H1 (cell line): Measurements from ENCODE around the gene UVRAG. TPM values are rescaled to one million over a fixed set of nuclear protein-coding genes. Genes with fewer than 3 reads are reported as not detected.

Source experiments
- CBX5 ChIP-seq: fragments of 300-800, 300-1000 bp; sonication (generic); IDR thresholded peaks from 2 replicates; pipeline ENCODE4 v1.7.1; 2016; ENCODE audit warnings: antibody characterized with exemption, low read length, low read depth
- CHD1 ChIP-seq: IDR thresholded peaks from 2 replicates; pipeline ENCODE4 v1.6.1; 2012; ENCODE audit warnings: low read depth, low read length, improper control_type of control experiment
- CHD2 ChIP-seq: IDR thresholded peaks from 2 replicates; pipeline ENCODE4 v1.6.1; 2012; ENCODE audit warnings: low read length, improper control_type of control experiment
- HDAC2 ChIP-seq, 2 experiments: fragments of 300-600 bp in 1 of 2; sonication (generic) in 1 of 2; IDR thresholded peaks; 2 replicates each; pipeline ENCODE4 v1.6.1; 2011 to 2012; ENCODE audit warnings: low read depth in 2 of 2, low read length in 2 of 2, mild to moderate bottlenecking in 2 of 2, moderate library complexity in 2 of 2, borderline replicate concordance in 1 of 2, inconsistent platforms in 1 of 2
- NRF1 ChIP-seq: IDR thresholded peaks from 2 replicates; pipeline ENCODE4 v1.6.1; 2011; ENCODE audit warnings: mild to moderate bottlenecking, low read depth, low read length, improper control_type of control experiment
- RBBP5 ChIP-seq: IDR thresholded peaks from 2 replicates; pipeline ENCODE4 v1.7.1; 2012; ENCODE audit warnings: low read depth, mild to moderate bottlenecking, inconsistent platforms, low read length, moderate library complexity, borderline replicate concordance
- SP1 ChIP-seq: IDR thresholded peaks from 2 replicates; pipeline ENCODE4 v1.6.1; 2011; ENCODE audit warnings: low read depth, low read length
- SP2 ChIP-seq: IDR thresholded peaks from 2 replicates; pipeline ENCODE4 v1.6.1; 2012; ENCODE audit warnings: mild to moderate bottlenecking, low read length, inconsistent platforms
- SRF ChIP-seq: IDR thresholded peaks from 2 replicates; pipeline ENCODE4 v1.6.1; 2011; ENCODE audit warnings: mild to moderate bottlenecking, low read depth, low read length, moderate library complexity
- TBP ChIP-seq: IDR thresholded peaks from 2 replicates; pipeline ENCODE4 v1.6.1; 2011; ENCODE audit warnings: low read depth, low read length, improper control_type of control experiment
- polyA plus RNA-seq, 7 experiments: library from polyadenylated mRNA; depleted of rRNA in 3 of 7; stranded (reverse) in 5 of 7; unstranded in 2 of 7; fragments of >200 nt in 5 of 7; fragments of 200-250 nt in 2 of 7; gene quantifications; 1 replicate in 5 of 7; 2 replicates in 1 of 7; 4 replicates in 1 of 7; pipeline versions ENCODE4 v1.2.1 to v1.2.3, GENCODE V29; 2011 to 2013; ENCODE audit warnings: missing spikeins in 2 of 7, mixed read lengths in 2 of 7
- total RNA-seq: library from RNA; stranded (reverse); fragmentation: NEBNext Ultra II Directional; extraction: Animal tissue kit (Norgen Biotek cat#: 25700); gene quantifications from 2 replicates; pipeline ENCODE4 v1.2.1, GENCODE V29; 2021
- TF ChIP-seq, protein P1 (sequence below): fragments of 300-600 bp; sonication (generic); IDR thresholded peaks from 2 replicates; pipeline ENCODE4 v1.7.1; 2012; ENCODE audit warnings: low read length, moderate library complexity, mild to moderate bottlenecking, inconsistent platforms; ENCODE audit not compliant: insufficient replicate concordance
- TF ChIP-seq, protein P2 (sequence below): IDR thresholded peaks from 2 replicates; pipeline ENCODE4 v1.6.1; 2011; ENCODE audit warnings: low read length, improper control_type of control experiment

UVRAG gene
- total and polyA plus RNA-seq, 2 of the 8 experiments (the other 6 are each of a cell fraction or from before 2014, with no cell fraction given): 5.5 to 14.7 TPM

- TF ChIP-seq, protein P1, sequence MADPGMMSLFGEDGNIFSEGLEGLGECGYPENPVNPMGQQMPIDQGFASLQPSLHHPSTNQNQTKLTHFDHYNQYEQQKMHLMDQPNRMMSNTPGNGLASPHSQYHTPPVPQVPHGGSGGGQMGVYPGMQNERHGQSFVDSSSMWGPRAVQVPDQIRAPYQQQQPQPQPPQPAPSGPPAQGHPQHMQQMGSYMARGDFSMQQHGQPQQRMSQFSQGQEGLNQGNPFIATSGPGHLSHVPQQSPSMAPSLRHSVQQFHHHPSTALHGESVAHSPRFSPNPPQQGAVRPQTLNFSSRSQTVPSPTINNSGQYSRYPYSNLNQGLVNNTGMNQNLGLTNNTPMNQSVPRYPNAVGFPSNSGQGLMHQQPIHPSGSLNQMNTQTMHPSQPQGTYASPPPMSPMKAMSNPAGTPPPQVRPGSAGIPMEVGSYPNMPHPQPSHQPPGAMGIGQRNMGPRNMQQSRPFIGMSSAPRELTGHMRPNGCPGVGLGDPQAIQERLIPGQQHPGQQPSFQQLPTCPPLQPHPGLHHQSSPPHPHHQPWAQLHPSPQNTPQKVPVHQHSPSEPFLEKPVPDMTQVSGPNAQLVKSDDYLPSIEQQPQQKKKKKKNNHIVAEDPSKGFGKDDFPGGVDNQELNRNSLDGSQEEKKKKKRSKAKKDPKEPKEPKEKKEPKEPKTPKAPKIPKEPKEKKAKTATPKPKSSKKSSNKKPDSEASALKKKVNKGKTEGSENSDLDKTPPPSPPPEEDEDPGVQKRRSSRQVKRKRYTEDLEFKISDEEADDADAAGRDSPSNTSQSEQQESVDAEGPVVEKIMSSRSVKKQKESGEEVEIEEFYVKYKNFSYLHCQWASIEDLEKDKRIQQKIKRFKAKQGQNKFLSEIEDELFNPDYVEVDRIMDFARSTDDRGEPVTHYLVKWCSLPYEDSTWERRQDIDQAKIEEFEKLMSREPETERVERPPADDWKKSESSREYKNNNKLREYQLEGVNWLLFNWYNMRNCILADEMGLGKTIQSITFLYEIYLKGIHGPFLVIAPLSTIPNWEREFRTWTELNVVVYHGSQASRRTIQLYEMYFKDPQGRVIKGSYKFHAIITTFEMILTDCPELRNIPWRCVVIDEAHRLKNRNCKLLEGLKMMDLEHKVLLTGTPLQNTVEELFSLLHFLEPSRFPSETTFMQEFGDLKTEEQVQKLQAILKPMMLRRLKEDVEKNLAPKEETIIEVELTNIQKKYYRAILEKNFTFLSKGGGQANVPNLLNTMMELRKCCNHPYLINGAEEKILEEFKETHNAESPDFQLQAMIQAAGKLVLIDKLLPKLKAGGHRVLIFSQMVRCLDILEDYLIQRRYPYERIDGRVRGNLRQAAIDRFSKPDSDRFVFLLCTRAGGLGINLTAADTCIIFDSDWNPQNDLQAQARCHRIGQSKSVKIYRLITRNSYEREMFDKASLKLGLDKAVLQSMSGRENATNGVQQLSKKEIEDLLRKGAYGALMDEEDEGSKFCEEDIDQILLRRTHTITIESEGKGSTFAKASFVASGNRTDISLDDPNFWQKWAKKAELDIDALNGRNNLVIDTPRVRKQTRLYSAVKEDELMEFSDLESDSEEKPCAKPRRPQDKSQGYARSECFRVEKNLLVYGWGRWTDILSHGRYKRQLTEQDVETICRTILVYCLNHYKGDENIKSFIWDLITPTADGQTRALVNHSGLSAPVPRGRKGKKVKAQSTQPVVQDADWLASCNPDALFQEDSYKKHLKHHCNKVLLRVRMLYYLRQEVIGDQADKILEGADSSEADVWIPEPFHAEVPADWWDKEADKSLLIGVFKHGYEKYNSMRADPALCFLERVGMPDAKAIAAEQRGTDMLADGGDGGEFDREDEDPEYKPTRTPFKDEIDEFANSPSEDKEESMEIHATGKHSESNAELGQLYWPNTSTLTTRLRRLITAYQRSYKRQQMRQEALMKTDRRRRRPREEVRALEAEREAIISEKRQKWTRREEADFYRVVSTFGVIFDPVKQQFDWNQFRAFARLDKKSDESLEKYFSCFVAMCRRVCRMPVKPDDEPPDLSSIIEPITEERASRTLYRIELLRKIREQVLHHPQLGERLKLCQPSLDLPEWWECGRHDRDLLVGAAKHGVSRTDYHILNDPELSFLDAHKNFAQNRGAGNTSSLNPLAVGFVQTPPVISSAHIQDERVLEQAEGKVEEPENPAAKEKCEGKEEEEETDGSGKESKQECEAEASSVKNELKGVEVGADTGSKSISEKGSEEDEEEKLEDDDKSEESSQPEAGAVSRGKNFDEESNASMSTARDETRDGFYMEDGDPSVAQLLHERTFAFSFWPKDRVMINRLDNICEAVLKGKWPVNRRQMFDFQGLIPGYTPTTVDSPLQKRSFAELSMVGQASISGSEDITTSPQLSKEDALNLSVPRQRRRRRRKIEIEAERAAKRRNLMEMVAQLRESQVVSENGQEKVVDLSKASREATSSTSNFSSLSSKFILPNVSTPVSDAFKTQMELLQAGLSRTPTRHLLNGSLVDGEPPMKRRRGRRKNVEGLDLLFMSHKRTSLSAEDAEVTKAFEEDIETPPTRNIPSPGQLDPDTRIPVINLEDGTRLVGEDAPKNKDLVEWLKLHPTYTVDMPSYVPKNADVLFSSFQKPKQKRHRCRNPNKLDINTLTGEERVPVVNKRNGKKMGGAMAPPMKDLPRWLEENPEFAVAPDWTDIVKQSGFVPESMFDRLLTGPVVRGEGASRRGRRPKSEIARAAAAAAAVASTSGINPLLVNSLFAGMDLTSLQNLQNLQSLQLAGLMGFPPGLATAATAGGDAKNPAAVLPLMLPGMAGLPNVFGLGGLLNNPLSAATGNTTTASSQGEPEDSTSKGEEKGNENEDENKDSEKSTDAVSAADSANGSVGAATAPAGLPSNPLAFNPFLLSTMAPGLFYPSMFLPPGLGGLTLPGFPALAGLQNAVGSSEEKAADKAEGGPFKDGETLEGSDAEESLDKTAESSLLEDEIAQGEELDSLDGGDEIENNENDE: no peak
- TF ChIP-seq CBX5 (no peak), CHD2 (no peak), HDAC2 (IDR thresholded peaks at IDR 0.05; ENCODE audit: borderline replicate concordance in 1 of 2, low read depth in 2 of 2, low read length in 2 of 2) (no peak), SP1 (no peak), CHD1 (no peak), RBBP5 (no peak), NRF1 (no peak), SRF (no peak), TBP (no peak), SP2 (no peak)
- TF ChIP-seq, protein P2, sequence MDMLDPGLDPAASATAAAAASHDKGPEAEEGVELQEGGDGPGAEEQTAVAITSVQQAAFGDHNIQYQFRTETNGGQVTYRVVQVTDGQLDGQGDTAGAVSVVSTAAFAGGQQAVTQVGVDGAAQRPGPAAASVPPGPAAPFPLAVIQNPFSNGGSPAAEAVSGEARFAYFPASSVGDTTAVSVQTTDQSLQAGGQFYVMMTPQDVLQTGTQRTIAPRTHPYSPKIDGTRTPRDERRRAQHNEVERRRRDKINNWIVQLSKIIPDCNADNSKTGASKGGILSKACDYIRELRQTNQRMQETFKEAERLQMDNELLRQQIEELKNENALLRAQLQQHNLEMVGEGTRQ: no peak
Observed at GRCh38 chr11:76005756-76006155, 190.7 kb downstream of the UVRAG start (continued).
